ENCODE results near the gene EIF3D. TPM values are rescaled to one million over a fixed set of nuclear protein-coding genes. Genes with fewer than 3 reads are reported as not detected.

EIF3D gene
- total and polyA plus RNA-seq, 2 of the 8 experiments (the other 6 are each of a cell fraction or from before 2014, with no cell fraction given) = 195 to 408 TPM

GRCh38 chr22:36512333-36512732 is 16.6 kb downstream of the EIF3D start (continued):
- no peak; the same call in 1 of the 2 replicates for TF ChIP-seq POLR2AphosphoS5 (IDR thresholded peaks at IDR 0.05; ENCODE audit: low read depth, low read length)
- no peak for TF ChIP-seq SIRT6 (IDR thresholded peaks at IDR 0.05; ENCODE audit: low read length)
- TF ChIP-seq GABPA (IDR thresholded peaks at IDR 0.05; ENCODE audit: borderline replicate concordance, insufficient read depth, low read length) = no peak
- no peak for TF ChIP-seq JUND (IDR thresholded peaks at IDR 0.05; ENCODE audit: low read length)
- no peak for TF ChIP-seq RAD21 (IDR thresholded peaks at IDR 0.05 in 1 of 2, conservative IDR thresholded peaks at IDR 0.05 in 1 of 2; ENCODE audit: low read depth in 2 of 2, low read length in 2 of 2)
- TF ChIP-seq NRF1 (IDR thresholded peaks at IDR 0.05; ENCODE audit: low read depth, low read length) = no peak
- TF ChIP-seq TAF7 (optimal IDR thresholded peaks at IDR 0.05; ENCODE audit: borderline replicate concordance, low read depth, low read length) = no peak
